WI38 (cell line): ENCODE results near the gene CLN5.
"Not testable (repeated sequence)": the region's sequence is repeated elsewhere in the genome, so short reads cannot be mapped to it uniquely, and the experiment has no call there.

Source experiments
- H3K4me3 ChIP-seq: 2 replicates; pipeline ENCODE4 v1.5.1; 2011; ENCODE audit warnings: low read depth, mild to moderate bottlenecking, control low read depth, low read length
- CTCF ChIP-seq: IDR thresholded peaks from 2 replicates; pipeline ENCODE4 v1.5.1; 2012; ENCODE audit warnings: low read depth, mild to moderate bottlenecking, control low read depth, low read length

The CLN5 gene

GRCh38 chr13:77009011-77009410, 17.1 kb downstream of the CLN5 start:
- no peak overlapping the region for H3K4me3 ChIP-seq
- no peak for TF ChIP-seq CTCF

GRCh38 chr13:77009719-77010118, 17.8 kb downstream of the CLN5 start:
- not testable (repeated sequence) for H3K4me3 ChIP-seq

DNA sequence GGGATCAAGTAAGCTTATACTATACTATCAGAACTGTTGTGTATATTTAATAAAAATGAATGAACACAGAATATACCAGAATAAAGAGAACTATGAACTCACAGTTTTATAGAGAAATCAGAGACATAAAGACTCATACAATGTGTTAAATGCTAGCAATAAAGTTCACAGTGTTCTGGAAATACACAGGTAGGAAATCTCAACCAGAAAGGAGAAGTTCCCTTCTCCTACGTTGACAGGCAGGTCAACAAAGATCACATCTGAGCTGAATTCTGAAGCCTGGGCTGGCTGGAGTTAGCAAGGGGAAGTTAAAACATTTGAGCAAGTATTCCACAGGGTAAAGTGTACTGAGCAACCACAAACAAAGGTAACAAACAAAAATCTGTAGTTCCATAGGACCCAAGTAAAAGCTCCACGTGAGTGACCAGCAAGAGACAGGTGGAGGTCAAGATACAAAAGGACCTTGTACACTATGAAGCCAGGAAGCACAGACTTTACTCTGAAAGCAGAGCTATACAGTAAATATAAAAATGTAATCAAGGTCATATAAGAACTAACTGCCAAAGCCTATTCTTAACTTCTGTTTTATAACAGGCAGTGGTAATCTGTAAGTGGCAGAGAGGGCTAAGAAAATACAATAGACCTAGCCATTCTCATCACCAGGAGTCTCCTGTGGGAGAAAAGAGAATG, 22.1 kb downstream of the CLN5 start:
- H3K4me3 ChIP-seq: no peak overlapping the region
- TF ChIP-seq CTCF: no peak

DNA sequence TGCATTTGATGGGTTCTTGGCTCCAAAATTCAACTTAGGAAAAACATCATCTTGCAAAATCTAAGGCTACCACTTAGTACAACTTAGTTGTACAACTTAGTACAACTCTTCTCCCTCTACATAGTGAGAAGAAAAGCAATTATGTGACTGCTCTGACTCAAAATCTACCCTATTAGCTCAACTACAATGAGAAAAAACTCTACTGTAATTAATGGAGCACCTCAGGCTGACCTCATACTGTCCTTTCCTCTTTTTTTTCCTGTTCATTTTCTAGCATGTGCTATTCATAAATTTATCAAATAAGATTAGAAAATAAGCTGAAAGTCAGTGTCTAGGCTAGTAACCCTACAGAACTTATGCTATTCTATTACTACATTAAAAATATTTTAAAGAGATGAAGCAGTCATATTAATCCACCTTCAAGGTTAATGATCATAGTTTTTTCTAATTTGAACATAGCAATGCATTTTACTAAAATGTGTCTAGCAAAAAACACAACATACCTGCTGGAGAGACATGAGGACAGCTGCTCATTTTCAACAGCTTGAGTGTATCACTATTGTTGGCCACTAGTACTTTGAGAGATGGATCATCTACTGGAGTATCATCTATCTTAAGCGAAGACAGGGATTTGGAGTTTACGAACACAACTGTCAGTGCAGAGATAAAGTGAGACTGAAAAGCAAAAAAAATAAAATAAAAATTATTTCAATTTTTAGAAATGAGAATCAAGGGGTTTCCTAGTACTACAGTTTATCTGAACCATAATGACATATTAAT, 23.2 kb downstream of the CLN5 start:
- TF ChIP-seq CTCF: no peak
- no peak overlapping the region for H3K4me3 ChIP-seq

DNA sequence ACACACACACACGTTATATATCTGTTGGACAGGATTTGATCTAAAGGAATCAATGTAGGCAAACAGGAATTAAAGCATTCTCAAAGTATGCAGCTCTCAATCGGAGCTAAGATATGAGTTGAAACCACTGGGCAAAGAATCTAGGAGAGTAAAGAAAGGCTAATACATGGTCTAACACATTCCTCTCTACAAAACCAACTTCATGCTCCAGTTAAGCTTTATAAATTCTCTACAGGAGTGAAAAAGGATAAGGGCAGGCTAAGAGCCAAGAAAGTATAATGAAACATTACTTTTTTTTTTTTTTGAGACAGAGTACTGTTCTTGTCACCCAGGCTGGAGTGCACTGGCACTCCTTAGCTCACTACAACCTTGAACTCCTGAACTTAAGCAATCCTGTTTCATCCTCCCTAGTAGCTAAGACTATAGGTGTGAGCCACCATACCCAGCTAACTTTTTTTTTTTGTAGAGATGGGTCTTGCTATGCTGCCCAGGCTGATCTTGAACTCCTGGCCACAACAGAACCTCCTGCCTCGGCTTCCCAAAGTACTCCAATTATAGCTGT, 24.5 kb downstream of the CLN5 start:
- H3K4me3 ChIP-seq: no peak overlapping the region
- no peak for TF ChIP-seq CTCF

DNA sequence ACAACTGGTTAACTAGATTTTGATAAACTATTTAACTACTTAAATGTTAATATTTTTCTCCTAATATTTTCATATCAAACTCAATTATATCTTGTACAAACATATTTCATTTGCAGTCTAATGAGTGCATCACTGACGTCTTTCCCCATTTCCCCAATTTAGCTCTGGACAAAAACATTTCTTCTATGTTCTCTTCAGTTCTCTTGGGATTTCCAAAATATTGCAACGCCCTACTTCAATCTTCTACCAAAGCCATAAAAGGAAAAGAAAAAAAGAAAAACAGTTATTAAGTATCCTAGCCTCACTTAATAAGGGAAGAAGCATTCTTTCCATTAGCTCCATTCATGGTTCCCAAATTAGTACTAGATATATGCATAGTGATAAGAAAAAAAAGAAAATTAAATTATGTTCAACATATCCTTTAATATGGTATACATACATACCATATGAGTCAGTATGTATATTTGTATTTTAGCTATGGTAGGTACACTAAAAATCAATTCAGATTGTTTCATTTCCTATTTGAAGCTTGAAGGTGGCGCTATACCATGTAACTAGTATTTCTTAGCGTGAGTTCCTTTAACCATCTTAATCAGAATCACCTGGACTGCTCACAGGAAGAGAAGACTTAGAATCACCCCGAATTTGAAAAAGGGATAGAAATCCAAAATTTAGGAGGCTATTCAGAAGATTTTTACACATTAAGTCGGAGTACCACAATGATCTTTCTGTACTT, 25.2 kb downstream of the CLN5 start:
- TF ChIP-seq CTCF: no peak

GRCh38 chr13:77019756-77020155, 27.9 kb downstream of the CLN5 start:
- no peak overlapping the region for H3K4me3 ChIP-seq
- TF ChIP-seq CTCF: no peak

More for the DNA sequence above, 25.2 kb downstream of the CLN5 start:
- no peak overlapping the region for H3K4me3 ChIP-seq
